NCI-H1092 treated with DMSO at 0.1 percent for 48 hours (cell line): ENCODE measurements around the gene PTPN9.
"Not testable (repeated sequence)": the region's sequence is repeated elsewhere in the genome, so short reads cannot be mapped to it uniquely, and the experiment has no call there.

Source experiments
- DNase-seq: peaks from one replicate; lab custom pipeline; 2025; lab: John Stamatoyannopoulos, UW

PTPN9 gene

DNA sequence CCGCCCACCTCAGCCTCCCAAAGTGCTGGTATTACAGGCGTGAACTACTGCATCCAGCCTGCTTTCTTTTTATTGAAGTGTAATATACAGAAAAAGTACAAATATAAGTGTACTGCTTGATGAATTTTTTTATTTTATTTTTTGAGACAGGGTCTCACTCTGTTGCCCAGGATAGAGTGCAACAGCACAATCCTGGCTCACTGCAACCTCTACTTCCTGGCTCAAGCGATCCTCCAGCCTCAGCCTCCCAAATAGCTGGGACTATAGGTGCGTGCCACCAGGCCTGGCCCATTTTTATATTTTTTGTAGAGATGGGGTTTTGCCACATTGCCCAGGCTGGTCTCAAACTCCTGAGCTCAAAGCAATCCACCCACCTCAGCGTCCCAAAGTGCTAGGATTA lies 3.8 kb upstream of the PTPN9 start:
- not testable (repeated sequence) for DNase-seq

DNA sequence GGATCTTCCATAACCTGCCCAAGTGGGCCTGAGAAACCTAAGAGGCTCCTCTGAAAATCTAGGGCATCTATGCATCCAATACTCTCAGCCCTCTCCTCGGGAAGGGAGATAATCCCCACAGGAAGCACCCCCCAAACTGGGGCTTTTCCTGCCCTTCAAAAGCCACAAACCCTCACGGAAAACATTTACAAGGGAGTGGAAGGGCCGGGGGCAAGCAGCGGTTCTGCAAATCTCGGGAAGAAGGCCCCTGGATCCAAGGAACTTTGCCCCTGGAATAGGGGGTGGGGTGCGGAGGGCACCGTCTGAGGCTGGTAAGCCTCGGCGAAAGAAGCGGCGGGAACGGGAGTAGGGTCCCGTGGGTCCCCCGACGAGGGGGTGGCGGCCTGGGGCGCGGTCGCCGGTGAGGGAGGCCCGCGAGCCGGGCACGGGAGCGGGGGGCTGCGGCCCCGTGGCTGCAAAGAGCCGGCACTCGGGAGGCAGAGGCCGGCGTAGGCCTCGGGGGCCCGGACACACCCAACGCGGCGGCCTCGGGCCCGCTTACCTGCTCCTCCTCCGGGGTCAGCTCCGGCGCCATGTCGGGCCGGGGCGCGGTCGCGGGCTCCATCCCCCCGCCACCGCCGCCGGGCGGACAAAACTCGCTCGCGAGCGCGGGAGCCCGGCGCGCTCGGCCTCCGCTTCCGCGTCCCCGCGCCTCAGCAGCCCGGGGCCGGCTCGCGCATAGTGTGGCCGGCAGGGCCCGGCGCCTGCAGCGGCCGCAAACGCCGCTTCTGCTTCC lies 755 bp downstream of the PTPN9 start:
- DNase-seq, result no peak

DNA sequence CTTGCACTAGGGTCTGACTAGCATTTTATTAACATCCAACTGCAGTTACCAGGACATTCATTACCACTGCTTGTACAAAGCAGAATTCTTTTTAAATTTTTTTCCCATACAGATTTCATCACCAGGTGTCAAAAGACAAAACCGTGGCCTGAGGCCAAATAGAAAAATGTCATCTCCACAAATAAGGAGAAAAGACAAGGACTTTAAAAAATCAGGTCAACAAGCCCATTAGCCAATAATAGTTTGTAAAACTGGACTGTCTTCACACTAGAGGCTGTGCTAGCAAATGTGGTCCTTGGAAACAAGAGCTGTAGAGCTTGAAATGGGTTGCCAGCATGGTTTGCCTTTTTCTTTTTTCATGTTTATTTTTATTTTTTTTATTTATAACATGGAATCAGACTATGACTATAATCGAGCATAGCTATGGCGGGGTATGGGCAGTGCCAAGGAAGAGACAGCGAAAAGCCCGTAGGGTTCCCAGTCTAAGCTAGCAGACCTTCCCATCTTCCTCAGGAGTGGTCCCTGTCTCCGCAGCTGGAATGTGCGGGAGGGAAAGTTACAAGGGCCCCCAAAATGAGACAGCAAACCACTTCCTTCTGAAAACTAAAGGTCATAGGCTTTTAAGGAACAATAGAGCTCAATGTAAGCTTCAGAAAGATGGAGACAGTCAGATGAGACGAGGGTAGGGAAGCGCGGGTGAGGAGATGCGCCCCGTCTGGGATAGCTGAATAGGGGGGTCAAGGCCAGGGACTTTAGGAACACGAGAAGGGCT lies 1.5 kb downstream of the PTPN9 start:
- peak; percentile 17 for DNase-seq

DNA sequence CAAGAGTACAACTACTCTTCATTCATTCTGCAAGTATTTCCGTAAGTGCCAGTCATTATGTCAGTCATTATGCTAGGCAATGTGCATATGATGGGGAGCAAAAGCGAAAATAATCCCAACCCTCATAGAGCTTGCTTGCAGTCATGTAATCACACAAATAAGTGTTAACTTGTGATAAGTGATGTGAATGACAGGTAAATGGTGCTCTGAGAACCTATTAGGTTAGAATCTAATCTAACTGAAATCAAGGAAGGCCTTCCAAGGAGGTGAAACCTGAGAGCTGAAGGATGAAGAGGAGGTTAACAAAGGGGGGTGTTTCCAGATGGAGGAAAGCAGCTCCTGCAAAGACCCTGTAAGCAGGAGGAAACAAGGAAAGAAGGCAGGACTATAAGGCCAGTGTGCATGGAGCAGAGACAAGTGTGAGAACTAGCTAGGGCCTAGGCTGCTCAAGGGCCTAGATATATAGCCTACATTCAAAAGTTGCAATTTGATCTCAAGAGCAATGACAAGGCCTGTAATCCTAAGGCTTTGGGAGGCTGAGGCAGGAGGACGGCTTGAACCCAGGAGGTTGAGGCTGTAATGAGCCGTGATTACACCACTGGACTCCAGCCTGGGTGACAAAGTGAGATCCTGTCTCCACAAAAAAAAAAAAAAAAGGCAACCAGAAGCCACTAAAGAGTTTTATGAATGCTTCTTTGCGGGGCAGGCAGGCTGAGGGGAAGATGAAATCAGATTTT lies 5.3 kb downstream of the PTPN9 start:
- no peak for DNase-seq

DNA sequence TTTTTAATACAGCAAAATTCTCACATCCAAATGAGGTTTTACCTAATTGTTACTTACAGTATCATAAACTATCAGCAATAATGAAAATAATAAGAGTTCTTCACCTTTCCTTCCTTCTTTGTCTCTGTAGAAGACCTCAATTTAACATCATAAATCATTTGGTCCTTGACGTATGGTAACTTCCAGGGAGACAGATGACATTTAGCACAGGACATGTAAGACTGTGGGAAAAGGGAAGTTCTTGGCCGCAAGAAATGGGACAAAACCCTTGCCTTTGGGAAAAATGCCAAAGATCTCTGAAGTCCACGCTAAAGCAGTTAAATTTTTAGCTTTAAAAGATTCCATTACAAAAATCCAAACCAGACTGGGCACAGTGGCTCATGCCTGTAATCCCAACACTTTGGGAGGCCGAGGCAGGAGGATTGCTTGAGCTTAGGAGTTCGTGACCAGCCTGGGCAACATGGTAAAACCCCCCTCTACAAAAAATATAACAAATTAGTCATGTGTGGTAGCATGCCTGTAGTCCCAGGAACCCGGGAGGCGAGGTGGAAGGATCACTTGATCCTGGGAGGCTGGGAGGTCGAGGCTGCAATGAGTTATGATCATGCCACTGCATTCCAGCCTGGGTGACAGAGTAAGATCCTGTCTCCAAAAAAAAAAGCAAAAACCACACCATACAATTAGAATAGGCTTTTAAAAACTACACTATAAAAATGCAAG lies 8.8 kb downstream of the PTPN9 start:
- no peak for DNase-seq

DNA sequence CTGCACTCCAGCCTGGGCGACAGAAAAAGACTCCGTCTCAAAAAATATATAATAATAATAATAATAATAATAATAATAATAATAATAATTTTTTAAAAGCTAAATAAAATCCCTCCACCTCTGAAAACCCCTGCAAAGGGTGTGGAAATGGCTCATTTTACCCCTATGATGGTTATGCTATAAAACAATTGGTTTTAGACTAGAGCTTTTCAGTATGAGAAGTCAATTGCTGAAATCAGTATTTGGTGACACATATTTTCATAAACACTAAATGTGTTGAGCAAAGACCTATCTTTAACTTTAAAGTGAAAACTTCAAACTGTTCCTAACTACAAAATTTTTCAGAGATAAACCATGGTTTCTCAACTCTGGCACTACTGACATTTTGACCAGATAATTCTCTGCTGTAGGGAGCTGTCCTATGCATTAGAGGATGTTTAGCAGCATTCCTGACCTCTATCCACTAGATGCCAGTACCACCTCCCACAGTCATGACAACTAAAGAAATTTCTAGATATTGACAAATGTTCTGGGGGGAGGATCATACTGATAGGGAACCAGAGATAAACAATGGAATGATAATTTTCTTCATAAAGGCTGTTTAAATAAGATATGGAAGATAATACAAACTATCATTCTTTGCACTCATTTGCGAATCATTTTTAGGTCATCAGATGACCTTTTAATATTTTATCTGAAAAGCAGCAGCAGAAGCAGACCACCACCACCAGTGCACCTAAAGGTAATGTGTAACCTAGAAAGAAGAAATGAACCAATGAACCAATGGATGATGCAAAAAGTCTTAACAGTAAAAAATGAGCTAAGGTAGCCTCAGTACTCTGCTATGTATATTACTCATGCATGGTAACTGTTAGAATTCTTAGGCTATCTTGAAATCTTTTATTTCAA lies 13.8 kb downstream of the PTPN9 start:
- DNase-seq, result no peak

DNA sequence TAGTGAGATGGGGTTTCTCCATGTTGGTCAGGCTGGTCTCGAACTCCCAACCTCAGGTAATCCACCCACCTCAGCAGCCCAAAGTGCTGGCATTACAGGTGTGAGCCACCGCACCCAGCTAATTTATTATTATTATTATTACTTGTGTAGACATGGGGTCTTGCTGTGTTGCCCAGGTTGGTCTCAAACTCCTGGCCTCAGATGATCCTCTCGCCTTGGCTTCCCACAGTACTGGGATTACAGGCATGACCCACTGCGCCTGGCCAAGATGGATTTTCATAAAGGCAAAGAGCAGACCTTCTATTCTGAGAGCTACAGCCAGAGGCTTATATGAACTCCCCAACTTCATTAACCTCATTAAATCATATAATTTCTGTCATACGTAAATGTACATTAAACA lies 17.2 kb downstream of the PTPN9 start:
- DNase-seq, result no peak

DNA sequence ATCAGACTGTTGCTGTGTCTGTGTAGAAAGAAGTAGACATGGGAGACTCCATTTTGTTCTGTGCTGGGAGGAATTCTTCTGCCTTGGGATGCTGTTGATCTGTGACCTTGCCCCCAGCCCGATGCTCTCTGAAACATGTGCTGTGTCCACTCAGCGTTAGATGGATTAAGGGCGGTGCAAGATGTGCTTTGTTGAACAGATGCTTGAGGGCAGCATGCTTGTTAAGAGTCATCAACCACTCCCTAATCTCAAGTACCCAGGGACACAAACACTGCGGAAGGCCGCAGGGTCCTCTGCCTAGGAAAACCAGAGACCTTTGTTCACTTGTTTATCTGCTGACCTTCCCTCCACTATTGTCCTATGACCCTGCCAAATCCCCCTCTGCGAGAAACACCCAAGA lies 19.8 kb downstream of the PTPN9 start:
- not testable (repeated sequence) for DNase-seq

DNA sequence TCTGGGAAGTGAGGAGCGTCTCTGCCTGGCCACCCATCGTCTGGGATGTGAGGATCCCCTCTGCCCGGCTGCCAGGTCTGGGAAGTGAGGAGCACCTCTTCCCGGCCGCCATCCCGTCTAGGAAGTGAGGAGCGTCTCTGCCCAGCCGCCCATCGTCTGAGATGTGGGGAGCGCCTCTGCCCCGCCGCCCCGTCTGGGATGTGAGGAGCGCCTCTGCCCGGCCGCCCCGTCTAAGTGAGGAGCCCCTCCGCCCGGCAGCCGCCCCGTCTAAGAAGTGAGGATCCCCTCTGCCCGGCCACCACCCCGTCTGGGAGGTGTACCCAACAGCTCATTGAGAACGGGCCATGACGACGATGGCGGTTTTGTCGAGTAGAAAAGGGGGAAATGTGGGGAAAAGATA lies 20.2 kb downstream of the PTPN9 start:
- DNase-seq, result not testable (repeated sequence)

DNA sequence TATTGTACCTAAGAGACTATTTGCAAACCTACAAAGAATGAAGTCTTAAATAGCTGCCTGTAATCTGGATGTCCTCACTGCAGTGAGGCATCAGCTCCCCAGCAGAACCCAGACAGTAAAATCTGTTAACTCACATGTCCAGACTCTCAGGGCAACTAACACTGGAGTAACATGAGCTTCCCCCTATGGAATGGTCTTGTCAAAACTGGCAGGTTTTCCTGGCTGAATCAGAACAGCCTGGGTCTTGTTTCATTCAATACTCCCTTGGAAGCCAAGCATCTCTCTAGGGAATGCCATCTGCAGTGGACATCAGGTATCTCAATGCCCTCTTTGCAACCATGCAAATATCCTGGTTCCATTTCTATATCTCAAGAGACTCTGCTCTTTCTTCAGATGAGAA lies 24.4 kb downstream of the PTPN9 start:
- no peak for DNase-seq

DNA sequence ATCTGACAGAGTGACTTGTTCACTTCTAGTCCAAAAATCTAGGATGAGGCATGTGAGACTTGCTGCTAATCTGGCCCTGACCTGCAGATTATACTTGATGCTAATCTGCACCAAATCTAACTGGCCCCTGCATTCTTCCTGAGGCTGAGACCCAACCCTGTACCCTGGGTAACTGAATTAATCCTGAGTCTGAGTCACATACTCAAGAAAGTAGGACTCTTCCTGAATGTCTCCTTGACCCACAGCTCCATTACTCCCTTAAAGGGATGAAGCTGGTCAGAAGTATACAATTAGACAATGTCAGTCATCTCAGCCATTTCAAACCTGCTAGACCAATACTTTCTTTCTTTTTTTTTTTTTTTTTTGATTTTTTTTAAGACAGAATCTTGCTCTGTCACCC lies 25.5 kb downstream of the PTPN9 start:
- no peak for DNase-seq

DNA sequence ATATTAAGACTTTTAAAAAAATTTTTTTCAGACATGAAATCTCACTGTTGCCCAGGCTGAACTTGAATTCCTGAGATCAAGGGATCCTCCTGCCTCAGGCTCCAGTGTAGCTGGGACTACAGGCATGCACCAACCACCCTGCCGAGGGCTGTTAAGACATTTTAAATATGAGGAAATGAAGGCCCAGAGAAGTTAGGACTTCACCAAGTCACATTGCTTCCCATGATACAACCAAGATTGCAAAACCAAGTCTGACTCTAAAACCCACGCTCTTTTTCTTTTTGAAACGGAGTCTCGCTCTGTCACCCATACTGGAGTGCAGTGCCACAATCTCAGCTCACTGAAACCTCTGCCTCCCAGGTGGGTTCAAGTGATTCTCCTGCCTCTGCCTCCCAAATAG lies 28.0 kb downstream of the PTPN9 start:
- no peak for DNase-seq

DNA sequence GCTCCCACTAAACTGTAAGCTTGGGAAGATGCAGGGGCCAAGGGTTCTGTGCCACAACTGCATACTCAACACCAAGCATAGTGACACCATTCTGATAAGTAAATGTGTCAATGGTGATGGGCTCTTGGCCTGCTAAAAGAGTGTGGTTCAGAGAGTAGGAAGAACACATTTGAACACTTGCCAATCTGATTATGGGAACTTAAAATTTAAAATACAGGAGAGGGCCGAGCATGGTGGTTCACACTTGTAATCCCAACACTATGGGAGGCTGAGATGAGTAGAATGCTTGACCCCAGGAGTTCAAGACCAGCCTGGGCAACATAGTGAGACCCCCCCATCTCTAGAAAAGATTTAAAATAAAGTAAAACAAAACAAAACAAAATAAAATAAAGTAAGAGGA lies 34.1 kb downstream of the PTPN9 start:
- no peak for DNase-seq

DNA sequence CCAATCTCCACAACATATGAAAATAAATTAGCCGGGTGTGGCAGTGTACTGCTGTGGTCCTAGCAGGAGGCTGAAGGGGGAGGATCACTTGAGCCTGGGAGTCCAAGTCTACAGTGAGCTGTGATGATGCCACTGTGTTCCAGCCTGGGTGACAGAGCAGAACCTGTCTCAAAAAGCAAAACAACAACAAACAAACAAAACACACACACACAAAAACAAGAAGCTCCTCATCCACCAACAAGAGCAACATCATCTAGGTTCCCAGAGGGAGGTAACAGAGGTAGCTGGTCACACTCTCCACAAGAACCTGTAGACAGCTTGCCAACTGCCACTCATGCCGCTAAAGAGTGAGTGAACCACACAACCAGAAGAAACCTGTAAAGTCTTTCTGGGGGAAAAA lies 34.8 kb downstream of the PTPN9 start:
- DNase-seq, result no peak

DNA sequence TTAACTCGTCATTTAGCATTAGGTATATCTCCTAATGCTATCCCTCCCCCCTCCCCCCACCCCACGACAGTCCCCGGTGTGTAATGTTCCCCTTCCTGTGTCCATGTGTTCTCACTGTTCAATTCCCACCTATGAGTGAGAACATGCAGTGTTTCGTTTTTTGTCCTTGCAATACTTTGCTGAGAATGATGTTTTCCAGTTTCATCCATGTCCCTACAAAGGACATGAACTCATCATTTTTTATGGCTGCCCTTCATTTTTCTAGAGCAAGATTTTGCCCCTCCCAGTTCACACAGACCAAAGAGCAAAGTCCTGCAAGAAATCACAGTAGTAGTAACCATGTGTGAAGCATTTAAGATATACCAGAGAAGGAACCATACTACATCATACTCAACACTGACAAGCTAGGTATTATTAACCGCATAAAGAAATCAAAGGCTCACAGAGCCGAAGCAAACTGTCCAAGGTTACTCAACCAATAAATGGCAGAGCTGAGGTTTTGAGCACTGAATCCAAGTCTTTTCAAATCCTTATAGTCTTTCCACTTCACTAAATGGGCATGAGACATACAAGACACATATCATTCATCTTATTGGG lies 36.1 kb downstream of the PTPN9 start:
- not testable (repeated sequence) for DNase-seq

DNA sequence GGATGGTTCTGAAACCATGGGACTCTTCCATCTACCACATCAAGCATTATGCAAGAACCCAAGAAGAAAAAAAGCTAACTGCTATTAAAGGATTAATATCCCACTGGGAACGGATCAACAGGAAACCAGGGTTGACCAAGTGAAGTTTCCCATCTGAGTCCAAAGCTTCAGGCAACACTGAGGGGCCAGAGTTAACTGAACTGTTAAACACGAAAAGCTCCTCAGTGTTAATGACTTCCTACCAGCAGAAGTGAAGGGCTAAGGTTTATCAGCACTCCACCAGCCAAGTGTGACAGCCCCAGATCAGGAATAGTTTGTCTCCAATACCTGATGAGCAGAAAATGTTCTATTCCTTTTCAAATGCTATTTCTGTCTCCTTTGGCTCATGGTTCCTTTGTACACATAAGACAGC lies 36.7 kb downstream of the PTPN9 start:
- DNase-seq, result no peak

DNA sequence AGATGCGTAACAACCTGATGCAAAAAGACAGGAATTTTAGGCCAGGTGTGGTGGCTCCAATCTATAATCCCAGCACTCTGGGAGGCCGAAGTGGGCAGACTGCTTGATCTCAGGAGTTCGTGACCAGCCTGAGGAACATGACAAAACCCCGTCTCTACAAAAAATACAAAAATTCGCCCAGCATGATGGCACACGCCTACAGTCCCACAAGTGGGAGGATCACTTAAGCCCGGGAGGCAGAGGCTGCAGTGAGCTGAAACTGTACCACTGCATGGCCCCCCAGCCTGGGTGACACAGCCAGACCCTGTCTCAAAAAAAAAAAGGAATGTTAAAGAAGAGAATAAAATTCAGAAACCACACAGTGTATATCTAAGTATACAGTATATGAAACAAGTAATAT lies 40.7 kb downstream of the PTPN9 start:
- no peak for DNase-seq

DNA sequence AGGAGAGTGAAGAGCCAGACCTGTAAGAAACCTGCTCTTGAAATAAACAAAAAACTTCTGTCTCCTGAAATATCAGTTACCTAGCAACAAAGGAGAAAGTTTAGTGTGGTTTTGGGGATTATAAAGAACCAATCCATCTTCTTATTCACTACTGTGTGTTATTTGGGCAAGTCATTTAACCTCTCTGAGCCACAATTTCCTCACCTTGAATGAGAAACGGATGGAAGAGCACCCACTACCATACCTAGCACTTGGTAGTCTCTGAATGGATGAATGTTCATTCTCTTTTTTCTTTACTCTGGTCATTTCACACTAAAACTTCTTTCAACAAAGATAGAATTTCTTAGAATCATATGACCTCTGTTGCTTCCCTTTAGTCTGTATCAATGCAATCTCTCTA lies 45.2 kb downstream of the PTPN9 start:
- no peak for DNase-seq

DNA sequence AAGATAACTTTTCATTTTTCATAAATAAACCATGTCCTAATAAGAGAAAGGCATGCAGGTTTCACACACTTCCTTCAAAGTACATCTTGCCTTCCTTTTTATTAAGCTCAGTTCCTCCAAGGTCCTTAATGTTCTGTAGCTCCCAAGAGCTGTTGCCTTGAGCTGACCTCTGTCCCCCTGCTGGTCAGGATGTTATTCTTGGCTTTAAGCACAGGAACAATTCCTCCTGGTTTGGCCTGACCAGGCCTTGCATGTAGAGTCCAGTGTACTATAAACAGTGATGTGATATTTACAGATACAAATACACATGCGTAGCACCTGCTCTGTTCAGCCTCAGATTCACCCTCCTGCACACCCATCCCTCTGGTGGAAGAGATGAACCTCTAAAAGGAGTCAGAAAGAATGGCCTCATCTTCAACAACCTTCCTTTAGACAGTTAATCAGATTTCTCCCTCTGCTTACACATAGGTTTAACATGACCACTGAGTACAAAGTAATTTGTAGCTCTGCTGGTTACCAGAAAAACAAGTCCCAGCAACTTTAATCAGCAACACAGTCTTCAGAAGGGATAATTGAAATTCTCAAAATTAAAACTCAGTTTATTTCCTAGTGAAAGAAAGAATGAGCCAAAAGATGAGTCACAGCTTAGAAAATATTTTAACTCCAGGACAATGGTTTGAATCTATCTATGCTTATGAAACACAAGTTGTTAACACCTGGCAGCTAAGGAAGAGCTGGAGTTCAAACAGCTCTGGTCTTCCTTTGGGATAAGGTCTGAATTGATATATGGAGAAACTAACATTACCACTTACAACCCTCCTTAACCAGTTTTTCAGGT lies 46.5 kb downstream of the PTPN9 start:
- DNase-seq, result no peak

DNA sequence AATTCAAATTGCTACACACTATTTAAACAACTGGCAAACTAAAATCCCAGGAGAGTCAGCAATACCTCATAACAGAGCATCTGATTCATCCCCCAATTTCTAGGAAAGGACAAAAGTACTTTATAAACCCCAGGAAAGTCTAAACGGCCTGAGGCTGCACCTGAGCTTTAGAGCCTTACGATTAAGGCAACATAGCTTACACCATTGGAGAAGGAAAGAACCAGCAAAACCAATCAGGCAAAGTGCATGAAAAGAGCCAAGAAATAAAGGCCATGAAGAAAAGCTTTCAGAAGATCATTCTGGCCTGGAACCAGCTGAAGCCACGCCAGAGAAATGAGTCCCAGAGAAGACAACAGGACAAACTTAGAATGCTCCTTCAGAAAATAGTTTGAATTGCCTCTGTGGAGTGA lies 48.1 kb downstream of the PTPN9 start:
- no peak for DNase-seq
